SK-N-SH (cell line): ENCODE data around the gene HMOX2. TPM values are rescaled to one million over a fixed set of nuclear protein-coding genes. Genes with fewer than 3 reads are reported as not detected.

Source experiments
- CTCF ChIA-PET: fragments of 300-600, 350-600 bp; formaldehyde crosslinking; extraction: SDS; loops from one replicate; lab custom pipeline; 2021; lab: Yijun Ruan, JAX
- POLR2A ChIA-PET: fragments of 350-600 bp; sonication (Branson Sonifier 250); formaldehyde crosslinking; extraction: SDS; loops from one replicate; lab custom pipeline; 2020; ENCODE audit warnings: antibody characterized with exemption, inconsistent platforms; lab: Yijun Ruan, JAX
- DNase-seq: peaks from one replicate; pipeline ENCODE4 v3.0.0; 2012
- H2AFZ ChIP-seq: fragments of 200-600 bp; sonication (generic); 2 replicates; pipeline ENCODE4 v1.8.1; 2016; ENCODE audit warnings: antibody characterized with exemption, mild to moderate bottlenecking, low read depth
- H3F3A ChIP-seq: fragments of 200-600 bp; sonication (generic); replicated peaks from 2 replicates; pipeline ENCODE3; 2016; ENCODE audit warnings: antibody characterized with exemption, mild to moderate bottlenecking; ENCODE audit not compliant: insufficient read depth
- H3K27ac ChIP-seq, 2 experiments: fragments of 200-500 bp in 1 of 2; fragments of 200-600 bp in 1 of 2; sonication (Bioruptor generic) in 1 of 2; sonication (generic), shearing (Covaris generic) in 1 of 2; 2 replicates each; pipeline versions ENCODE4 v1.5.1 to v1.6.1; 2014 to 2016; ENCODE audit warnings: low read depth in 2 of 2, inconsistent platforms in 1 of 2, low read length in 1 of 2, mild to moderate bottlenecking in 1 of 2, mixed read lengths in 1 of 2
- H3K27me3 ChIP-seq: fragments of 200-600 bp; sonication (generic), shearing (Covaris generic); 2 replicates; pipeline ENCODE4 v1.6.1; 2016; ENCODE audit warnings: mixed run types; ENCODE audit not compliant: insufficient read depth
- H3K36me3 ChIP-seq, 2 experiments: fragments of 200-500 bp in 1 of 2; fragments of 200-600 bp in 1 of 2; sonication (Bioruptor generic) in 1 of 2; sonication (generic) in 1 of 2; replicated peaks in 1 of 2; 2 replicates each; pipeline versions ENCODE3 to v1.5.1; 2014 to 2016; ENCODE audit warnings: low read length in 1 of 2, mild to moderate bottlenecking in 1 of 2; ENCODE audit not compliant: insufficient read depth in 2 of 2, control insufficient read depth in 1 of 2
- H3K4me1 ChIP-seq, 2 experiments: fragments of 200-500 bp in 1 of 2; fragments of 200-600 bp in 1 of 2; sonication (Bioruptor generic) in 1 of 2; sonication (generic), shearing (Covaris generic) in 1 of 2; 2 replicates each; pipeline versions ENCODE4 v1.5.1 to v1.6.1; 2014 to 2016; ENCODE audit warnings: low read depth in 1 of 2, low read length in 1 of 2, mixed run types in 1 of 2; ENCODE audit not compliant: insufficient read depth in 2 of 2, control insufficient read depth in 1 of 2
- H3K4me2 ChIP-seq: fragments of 200-600 bp; sonication (generic), shearing (Covaris generic); 2 replicates; pipeline ENCODE4 v1.6.1; 2017; ENCODE audit warnings: mixed run types
- H3K4me3 ChIP-seq, 2 experiments: fragments of 200-500 bp in 1 of 2; fragments of 200-600 bp in 1 of 2; sonication (Bioruptor generic) in 1 of 2; sonication (generic), shearing (Covaris generic) in 1 of 2; 2 replicates each; pipeline versions ENCODE4 v1.5.1 to v1.8.1; 2014 to 2016; ENCODE audit warnings: low read depth in 2 of 2, inconsistent platforms in 1 of 2, low read length in 1 of 2, mild to moderate bottlenecking in 1 of 2, mixed read lengths in 1 of 2, moderate library complexity in 1 of 2
- H3K79me2 ChIP-seq: fragments of 200-600 bp; sonication (generic); 2 replicates; pipeline ENCODE4 v1.8.1; 2017; ENCODE audit warnings: mild to moderate bottlenecking; ENCODE audit not compliant: insufficient read depth
- H3K9ac ChIP-seq: fragments of 200-600 bp; sonication (generic); 2 replicates; pipeline ENCODE4 v1.6.1; 2017; ENCODE audit warnings: mixed run types
- H3K9me2 ChIP-seq: fragments of 200-600 bp; sonication (generic); 2 replicates; pipeline ENCODE4 v1.6.1; 2017; ENCODE audit warnings: mixed run types
- H3K9me3 ChIP-seq: fragments of 200-600 bp; sonication (generic); 2 replicates; pipeline ENCODE4 v1.6.1; 2017; ENCODE audit warnings: mixed run types, mild to moderate bottlenecking, moderate library complexity
- H4K20me1 ChIP-seq: fragments of 200-600 bp; sonication (generic); 2 replicates; pipeline ENCODE4 v1.6.1; 2017; ENCODE audit warnings: mild to moderate bottlenecking, mixed run types; ENCODE audit not compliant: insufficient read depth
- CHD2 ChIP-seq: fragments of 150-350 bp; IDR thresholded peaks from 2 replicates; pipeline ENCODE4 v1.6.1; 2018; ENCODE audit warnings: low read length; ENCODE audit not compliant: partially characterized antibody
- ELF1 ChIP-seq: IDR thresholded peaks from 2 replicates; pipeline ENCODE4 v1.4.0; 2012
- EP300 ChIP-seq, 2 experiments: IDR thresholded peaks; 2 replicates each; pipeline versions ENCODE4 v1.4.0 to v1.6.1; 2012; ENCODE audit warnings: borderline replicate concordance in 1 of 2, low read depth in 1 of 2, low read length in 1 of 2
- FOSL2 ChIP-seq: IDR thresholded peaks from 2 replicates; pipeline ENCODE4 v1.4.0; 2012; ENCODE audit warnings: low read depth, mild to moderate bottlenecking, moderate library complexity, borderline replicate concordance
- GATA2 ChIP-seq: sonication (generic); formaldehyde crosslinking; IDR thresholded peaks from 2 replicates; pipeline ENCODE4 v1.5.0; 2020; ENCODE audit warnings: mild to moderate bottlenecking, missing genetic modification reagents
- IRF3 ChIP-seq: fragments of 150-350 bp; IDR thresholded peaks from 2 replicates; pipeline ENCODE4 v1.6.1; 2016; ENCODE audit warnings: mild to moderate bottlenecking, low read depth, low read length
- MXI1 ChIP-seq: IDR thresholded peaks from 2 replicates; pipeline ENCODE4 v1.6.1; 2012; ENCODE audit warnings: mild to moderate bottlenecking, low read depth, low read length, improper control_type of control experiment
- NFIC ChIP-seq: IDR thresholded peaks from 2 replicates; pipeline ENCODE4 v1.4.0; 2012; ENCODE audit warnings: borderline replicate concordance
- PBX3 ChIP-seq: IDR thresholded peaks from 2 replicates; pipeline ENCODE4; 2012
- RCOR1 ChIP-seq: fragments of 150-350 bp; IDR thresholded peaks from 2 replicates; pipeline ENCODE4 v1.6.1; 2017; ENCODE audit warnings: antibody characterized with exemption, low read length
- RXRA ChIP-seq: IDR thresholded peaks from 2 replicates; pipeline ENCODE4 v1.4.0; 2012; ENCODE audit warnings: low read depth, mild to moderate bottlenecking, borderline replicate concordance
- SIN3A ChIP-seq: IDR thresholded peaks from 2 replicates; pipeline ENCODE4 v1.6.1; 2012; ENCODE audit warnings: low read depth, mild to moderate bottlenecking, low read length, moderate library complexity, borderline replicate concordance
- TAF1 ChIP-seq: IDR thresholded peaks from 2 replicates; pipeline ENCODE4 v1.6.1; 2012; ENCODE audit warnings: low read depth, mild to moderate bottlenecking, low read length, moderate library complexity, borderline replicate concordance
- TEAD4 ChIP-seq: IDR thresholded peaks from 2 replicates; pipeline ENCODE4 v1.4.0; 2012; ENCODE audit warnings: mild to moderate bottlenecking, borderline replicate concordance; ENCODE audit not compliant: insufficient read depth
- USF1 ChIP-seq: IDR thresholded peaks from 2 replicates; pipeline ENCODE4 v1.4.0; 2012; ENCODE audit warnings: low read depth, borderline replicate concordance
- YY1 ChIP-seq: IDR thresholded peaks from 2 replicates; pipeline ENCODE4 v1.4.0; 2012; ENCODE audit warnings: low read depth, mild to moderate bottlenecking
- WGBS: methylation state at CpG from one replicate; pipeline ENCODE4 v1.1.6; 2017; ENCODE audit warnings: low lambda C conversion rate; 5-methylcytosine and 5-hydroxymethylcytosine counted together
- polyA plus RNA-seq, 3 experiments: library from polyadenylated mRNA; depleted of rRNA; stranded (reverse); fragments of >200 nt; gene quantifications; 2 replicates each; pipeline ENCODE4 v1.2.3, GENCODE V29; 2012

HMOX2 gene
- polyA plus RNA-seq, 1 of the 3 experiments (the other 2 are of a cell fraction) = 65.1 TPM

- H3F3A ChIP-seq = peaks cover 6% of the 10 kb centered on the region
- H3K9me3 ChIP-seq = no peaks in the 10 kb centered on the region
- DNase-seq = no peak
- no peak overlapping the region for H3K4me2 ChIP-seq
- no peak overlapping the region for H3K4me3 ChIP-seq
- ChIA-PET CTCF (interaction anchor here (0.6 kb wide), 1 partner anchor 97 kb away, joined by 5 read pairs; no protein-coding TSS in a partner anchor), POLR2A (interaction anchor here (0.7 kb wide), 1 partner anchor 39 kb away, joined by 3 read pairs; no protein-coding TSS in a partner anchor)
- peaks cover 10% of the 10 kb centered on the region; the same call in 1 of the 2 replicates for H3K79me2 ChIP-seq
- TF ChIP-seq TEAD4 (no peak), IRF3 (no peak), RXRA (no peak), USF1 (no peak), TAF1 (no peak), RCOR1 (no peak), CHD2 (no peak)
- H3K9me2 ChIP-seq = no peaks in the 10 kb centered on the region
- H3K36me3 ChIP-seq = peaks cover 43 to 50% of the 10 kb centered on the region in 2 experiments
- no peak overlapping the region for H2AFZ ChIP-seq
- H3K27ac ChIP-seq = no peak overlapping the region
- WGBS = 100% methylated on average over 3 of the region's 3 CpGs
- no peaks in the 10 kb centered on the region for H3K4me1 ChIP-seq
- no peaks in the 10 kb centered on the region for H4K20me1 ChIP-seq
- H3K27me3 ChIP-seq = no peaks in the 10 kb centered on the region
- H3K9ac ChIP-seq = no peak overlapping the region
These were observed 38.8 kb upstream of the HMOX2 start for GRCh38 chr16:4437366-4437765.

- CTCF ChIA-PET = no interaction called here
- TF ChIP-seq EP300 (IDR thresholded peaks at IDR 0.05; ENCODE audit: borderline replicate concordance in 1 of 2, low read depth in 1 of 2, low read length in 1 of 2) = no peak
- no peak for TF ChIP-seq NFIC
- TF ChIP-seq PBX3 = no peak
- TF ChIP-seq FOSL2 = no peak
- TF ChIP-seq YY1 = no peak
- no peak for TF ChIP-seq MXI1
- TF ChIP-seq USF1 = no peak
- TF ChIP-seq ELF1 = no peak
- no peak for TF ChIP-seq SIN3A
- no peak for TF ChIP-seq GATA2
- no peak for TF ChIP-seq RCOR1
- H3F3A ChIP-seq = no peaks in the 10 kb centered on the region
- H3K4me2 ChIP-seq = no peak overlapping the region
- no peaks in the 10 kb centered on the region for H3K4me1 ChIP-seq
- no peaks in the 10 kb centered on the region for H3K27me3 ChIP-seq
- H3K9ac ChIP-seq = no peak overlapping the region
- H4K20me1 ChIP-seq = no peaks in the 10 kb centered on the region
- WGBS = 97% methylated on average over 7 of the region's 11 CpGs
- no peaks in the 10 kb centered on the region for H3K9me2 ChIP-seq
- no peak for DNase-seq
- no peak overlapping the region for H3K4me3 ChIP-seq
- peaks cover 39 to 66% of the 10 kb centered on the region in 2 experiments for H3K36me3 ChIP-seq
- no peaks in the 10 kb centered on the region for H3K9me3 ChIP-seq
- H3K79me2 ChIP-seq = no peaks in the 10 kb centered on the region
- POLR2A ChIA-PET = no interaction called here
- no peak overlapping the region for H3K27ac ChIP-seq
- no peak overlapping the region for H2AFZ ChIP-seq
These were observed 33.8 kb upstream of the HMOX2 start for GRCh38 chr16:4442371-4442770.
